H1 (cell line): ENCODE results near the gene MTMR4. TPM values are rescaled to one million over a fixed set of nuclear protein-coding genes. Genes with fewer than 3 reads are reported as not detected.

Experiments used
- CTCF ChIA-PET: fragments of 300-600 bp; sonication (Branson Sonifier 250); formaldehyde crosslinking; loops from one replicate; lab custom pipeline; 2021; ENCODE audit not compliant: partially characterized antibody; lab: Charles Lee
- POLR2A ChIA-PET: fragments of 300-600 bp; sonication (Branson Sonifier 250); formaldehyde crosslinking; loops from one replicate; lab custom pipeline; 2021; ENCODE audit warnings: inconsistent platforms; ENCODE audit not compliant: partially characterized antibody; lab: Charles Lee
- DNase-seq, 2 experiments: peaks; one replicate each; pipeline versions ENCODE4 v3.0.0 to v3.0.0-alpha.2; 2010 to 2022; ENCODE audit warnings: low spot score in 2 of 2, low read depth in 1 of 2, mixed read lengths in 1 of 2
- FAIRE-seq: peaks from 2 replicates; lab custom pipeline; 2011; peaks lifted over from hg19 to GRCh38; lab: Jason Lieb, UNC
- H2AFZ ChIP-seq: 2 replicates; pipeline ENCODE4 v1.8.1; 2012; ENCODE audit warnings: low read length, inconsistent platforms
- H2AK5ac ChIP-seq: 2 replicates; pipeline ENCODE4 v1.6.1; 2013; ENCODE audit warnings: low read depth, low read length
- H2BK120ac ChIP-seq: replicated peaks from 2 replicates; pipeline ENCODE3; 2013; ENCODE audit warnings: low read depth, low read length, inconsistent platforms
- H2BK12ac ChIP-seq: 2 replicates; pipeline ENCODE4 v1.6.1; 2013; ENCODE audit warnings: low read depth, low read length
- H2BK15ac ChIP-seq: 2 replicates; pipeline ENCODE4 v1.6.1; 2013; ENCODE audit warnings: low read length
- H2BK20ac ChIP-seq: 2 replicates; pipeline ENCODE4 v1.6.1; 2013; ENCODE audit warnings: low read length
- H2BK5ac ChIP-seq: 2 replicates; pipeline ENCODE4 v1.6.1; 2013; ENCODE audit warnings: low read depth, low read length
- H3K14ac ChIP-seq: 2 replicates; pipeline ENCODE4 v1.6.1; 2013; ENCODE audit warnings: inconsistent platforms; ENCODE audit not compliant: insufficient read length
- H3K18ac ChIP-seq: 2 replicates; pipeline ENCODE4 v1.6.1; 2013; ENCODE audit warnings: low read length; ENCODE audit errors: extremely low read depth
- H3K23ac ChIP-seq: 2 replicates; pipeline ENCODE4 v1.6.1; 2013; ENCODE audit warnings: inconsistent platforms; ENCODE audit not compliant: insufficient read length
- H3K23me2 ChIP-seq: 2 replicates; pipeline ENCODE4 v1.6.1; 2013; ENCODE audit warnings: low read depth, low read length
- H3K27ac ChIP-seq: 2 replicates; pipeline ENCODE4 v1.6.1; 2011; ENCODE audit warnings: low read depth, low read length, inconsistent platforms
- H3K27me3 ChIP-seq, 4 experiments: replicated peaks in 1 of 4; 1 replicate in 1 of 4; 2 replicates in 3 of 4; pipeline versions ENCODE4 v1.6.1 to v1.8.1; 2011 to 2013; ENCODE audit warnings: low read length in 3 of 4, mild to moderate bottlenecking in 3 of 4, inconsistent platforms in 2 of 4, mixed read lengths in 2 of 4, moderate library complexity in 1 of 4; ENCODE audit not compliant: control insufficient read depth in 3 of 4, insufficient read depth in 3 of 4; ENCODE audit errors: extremely low read depth in 1 of 4
- H3K36me3 ChIP-seq, 4 experiments: 2 replicates each; pipeline versions ENCODE4 v1.6.1 to v1.8.1; 2011 to 2013; ENCODE audit warnings: mild to moderate bottlenecking in 4 of 4, low read length in 3 of 4, moderate library complexity in 2 of 4, control low read depth in 1 of 4, inconsistent platforms in 1 of 4; ENCODE audit not compliant: insufficient read depth in 4 of 4, control insufficient read depth in 2 of 4
- H3K4ac ChIP-seq: replicated peaks from 2 replicates; pipeline ENCODE3; 2013; ENCODE audit warnings: low read length, low read depth, mixed read lengths, inconsistent platforms; ENCODE audit not compliant: insufficient read length
- H3K4me1 ChIP-seq, 4 experiments: replicated peaks in 1 of 4; 1 replicate in 1 of 4; 2 replicates in 3 of 4; pipeline versions ENCODE4 v1.6.1 to v1.8.1; 2011 to 2013; ENCODE audit warnings: low read length in 3 of 4, inconsistent platforms in 2 of 4, mixed read lengths in 1 of 4; ENCODE audit not compliant: insufficient read depth in 4 of 4, control insufficient read depth in 3 of 4
- H3K4me2 ChIP-seq, 2 experiments: 2 replicates each; pipeline versions ENCODE4 v1.6.1 to v1.8.1; 2011 to 2013; ENCODE audit warnings: low read depth in 2 of 2, low read length in 2 of 2, control low read depth in 1 of 2, inconsistent platforms in 1 of 2, mild to moderate bottlenecking in 1 of 2; ENCODE audit not compliant: insufficient read depth in 1 of 2
- H3K4me3 ChIP-seq, 4 experiments: fragments of 200-600, 300-600 bp in 1 of 4; sonication (generic), shearing (Covaris generic), sonication (Bioruptor Twin) in 1 of 4; 2 replicates each; pipeline versions ENCODE4 v1.5.1 to v1.8.1; 2011 to 2016; ENCODE audit warnings: low read length in 4 of 4, low read depth in 3 of 4, control low read depth in 2 of 4, inconsistent platforms in 2 of 4, mild to moderate bottlenecking in 2 of 4, mixed read lengths in 1 of 4, moderate library complexity in 1 of 4; ENCODE audit not compliant: insufficient read depth in 2 of 4; ENCODE audit errors: extremely low read depth in 1 of 4
- H3K56ac ChIP-seq: replicated peaks from 2 replicates; pipeline ENCODE3; 2013; ENCODE audit warnings: low read depth, mild to moderate bottlenecking, mixed read lengths, low read length, inconsistent platforms; ENCODE audit not compliant: insufficient read length
- H3K79me1 ChIP-seq: 2 replicates; pipeline ENCODE4 v1.6.1; 2013; ENCODE audit warnings: low read depth, low read length, control low read depth
- H3K79me2 ChIP-seq, 2 experiments: 2 replicates each; pipeline versions ENCODE4 v1.6.1 to v1.8.1; 2012 to 2013; ENCODE audit warnings: low read length in 2 of 2, mild to moderate bottlenecking in 2 of 2, inconsistent platforms in 1 of 2; ENCODE audit not compliant: insufficient read depth in 2 of 2, control insufficient read depth in 1 of 2
- H3K9ac ChIP-seq, 4 experiments: replicated peaks in 1 of 4; 1 replicate in 1 of 4; 2 replicates in 3 of 4; pipeline versions ENCODE4 v1.6.1 to v1.8.1; 2011 to 2013; ENCODE audit warnings: low read depth in 3 of 4, low read length in 3 of 4, control low read depth in 2 of 4, mild to moderate bottlenecking in 2 of 4, moderate library complexity in 2 of 4, inconsistent platforms in 1 of 4; ENCODE audit errors: extremely low read depth in 1 of 4
- H3K9me3 ChIP-seq, 2 experiments: 2 replicates each; pipeline versions ENCODE4 v1.6.1 to v1.8.1; 2012 to 2013; ENCODE audit warnings: mild to moderate bottlenecking in 2 of 2, moderate library complexity in 2 of 2, control low read depth in 1 of 2, inconsistent platforms in 1 of 2, low read depth in 1 of 2, low read length in 1 of 2, mixed read lengths in 1 of 2; ENCODE audit not compliant: insufficient read depth in 2 of 2
- H4K20me1 ChIP-seq, 2 experiments: replicated peaks in 1 of 2; 2 replicates each; pipeline versions ENCODE3 to v1.8.1; 2011 to 2013; ENCODE audit warnings: inconsistent platforms in 2 of 2, low read length in 2 of 2, mild to moderate bottlenecking in 1 of 2; ENCODE audit not compliant: insufficient read depth in 2 of 2, control insufficient read depth in 1 of 2
- H4K5ac ChIP-seq: 2 replicates; pipeline ENCODE4 v1.6.1; 2013; ENCODE audit warnings: low read length, low read depth, mixed read lengths, inconsistent platforms; ENCODE audit not compliant: insufficient read length
- H4K8ac ChIP-seq: 2 replicates; pipeline ENCODE4 v1.8.0; 2013; ENCODE audit warnings: mild to moderate bottlenecking, moderate library complexity, low read length, inconsistent platforms; ENCODE audit not compliant: insufficient read depth; ENCODE audit errors: extremely low read depth
- H4K91ac ChIP-seq: replicated peaks from 2 replicates; pipeline ENCODE3; 2013; ENCODE audit warnings: low read length, mixed read lengths, inconsistent platforms; ENCODE audit not compliant: insufficient read length
- CHD2 ChIP-seq: IDR thresholded peaks from 2 replicates; pipeline ENCODE4 v1.6.1; 2012; ENCODE audit warnings: low read length, improper control_type of control experiment
- JUND ChIP-seq: IDR thresholded peaks from 2 replicates; pipeline ENCODE4 v1.6.1; 2011; ENCODE audit warnings: mild to moderate bottlenecking, improper control_type of control experiment, low read length
- RAD21 ChIP-seq, 2 experiments: IDR thresholded peaks in 1 of 2; conservative IDR thresholded peaks in 1 of 2; 2 replicates each; pipeline ENCODE4 v1.6.1; 2011; ENCODE audit warnings: low read depth in 2 of 2, low read length in 2 of 2, improper control_type of control experiment in 1 of 2, inconsistent platforms in 1 of 2, mild to moderate bottlenecking in 1 of 2, moderate library complexity in 1 of 2
- WGBS, 2 experiments: shearing (Covaris generic) in 1 of 2; methylation state at CpG; one replicate each; pipeline versions ENCODE4 v1.1.6 to v1.1.7; 2013 to 2015; ENCODE audit warnings: low lambda C conversion rate in 2 of 2, mixed read lengths in 2 of 2, inconsistent platforms in 1 of 2, low coverage in 1 of 2, missing lambda C conversion rate in 1 of 2; ENCODE audit not compliant: insufficient replicate concordance in 2 of 2, insufficient coverage in 1 of 2, insufficient read length in 1 of 2; ENCODE audit errors: extremely low coverage in 1 of 2, missing lambda C conversion rate in 1 of 2; 5-methylcytosine and 5-hydroxymethylcytosine counted together
- polyA plus RNA-seq, 7 experiments: library from polyadenylated mRNA; depleted of rRNA in 3 of 7; stranded (reverse) in 5 of 7; unstranded in 2 of 7; fragments of >200 nt in 5 of 7; fragments of 200-250 nt in 2 of 7; gene quantifications; 1 replicate in 5 of 7; 2 replicates in 1 of 7; 4 replicates in 1 of 7; pipeline versions ENCODE4 v1.2.1 to v1.2.3, GENCODE V29; 2011 to 2013; ENCODE audit warnings: missing spikeins in 2 of 7, mixed read lengths in 2 of 7
- total RNA-seq: library from RNA; stranded (reverse); fragmentation: NEBNext Ultra II Directional; extraction: Animal tissue kit (Norgen Biotek cat#: 25700); gene quantifications from 2 replicates; pipeline ENCODE4 v1.2.1, GENCODE V29; 2021
- TF ChIP-seq, protein P1 (sequence below), 3 experiments: IDR thresholded peaks; 1 replicate in 2 of 3; 2 replicates in 1 of 3; pipeline versions ENCODE4 v1.5.1 to v1.6.1; 2011; ENCODE audit warnings: low read length in 3 of 3, mild to moderate bottlenecking in 3 of 3, inconsistent platforms in 2 of 3, low read depth in 1 of 3, moderate library complexity in 1 of 3; ENCODE audit not compliant: insufficient read depth in 1 of 3; ENCODE audit errors: control extremely low read depth in 1 of 3

The MTMR4 gene
- total and polyA plus RNA-seq, 2 of the 8 experiments (the other 6 are each of a cell fraction or from before 2014, with no cell fraction given): 15.9 to 39.2 TPM

- POLR2A ChIA-PET: interaction anchor here (0.8 to 3.4 kb wide), 4 partner anchors 90 to 118 kb away, joined by 4 to 18 read pairs (median 6); no protein-coding TSS in a partner anchor
- peak overlapping the region; percentile 67; the same call in 1 of the 2 replicates for H2AFZ ChIP-seq
- WGBS, 2 experiments: 51% methylated on average over 2 of the region's 2 CpGs; no CpG with 5 or more reads in 1 of the 2 experiments
Measured at GRCh38 chr17:58541249-58541648, 26.8 kb upstream of the MTMR4 start.

More at GRCh38 chr17:58541249-58541648, 26.8 kb upstream of the MTMR4 start:
- Histone ChIP-seq H3K79me1 (no peaks in the 10 kb centered on the region), H3K23me2 (no peaks in the 10 kb centered on the region), H3K9ac (no peak overlapping the region), H3K36me3 (no peaks in the 10 kb centered on the region), H2BK5ac (no peak overlapping the region), H4K8ac (no peak overlapping the region), H2AK5ac (no peak overlapping the region), H3K27ac (no peak overlapping the region), H3K9me3 (no peaks in the 10 kb centered on the region), H3K4me3 (no peak overlapping the region), H3K56ac (no peak overlapping the region), H2BK15ac (no peak overlapping the region), H2BK12ac (no peak overlapping the region), H2BK120ac (no peak overlapping the region), H3K14ac (no peak overlapping the region), H3K27me3 (no peaks in the 10 kb centered on the region), H4K20me1 (no peaks in the 10 kb centered on the region), H2BK20ac (no peak overlapping the region), H3K23ac (no peak overlapping the region), H3K18ac (no peak overlapping the region), H3K4me2 (no peak overlapping the region), H4K5ac (no peak overlapping the region), H3K79me2 (no peaks in the 10 kb centered on the region), H3K4me1 (no peaks in the 10 kb centered on the region; a peak in 1 of 7 replicates), H4K91ac (no peak overlapping the region), H3K4ac (no peak overlapping the region)
- TF ChIP-seq, protein P1, sequence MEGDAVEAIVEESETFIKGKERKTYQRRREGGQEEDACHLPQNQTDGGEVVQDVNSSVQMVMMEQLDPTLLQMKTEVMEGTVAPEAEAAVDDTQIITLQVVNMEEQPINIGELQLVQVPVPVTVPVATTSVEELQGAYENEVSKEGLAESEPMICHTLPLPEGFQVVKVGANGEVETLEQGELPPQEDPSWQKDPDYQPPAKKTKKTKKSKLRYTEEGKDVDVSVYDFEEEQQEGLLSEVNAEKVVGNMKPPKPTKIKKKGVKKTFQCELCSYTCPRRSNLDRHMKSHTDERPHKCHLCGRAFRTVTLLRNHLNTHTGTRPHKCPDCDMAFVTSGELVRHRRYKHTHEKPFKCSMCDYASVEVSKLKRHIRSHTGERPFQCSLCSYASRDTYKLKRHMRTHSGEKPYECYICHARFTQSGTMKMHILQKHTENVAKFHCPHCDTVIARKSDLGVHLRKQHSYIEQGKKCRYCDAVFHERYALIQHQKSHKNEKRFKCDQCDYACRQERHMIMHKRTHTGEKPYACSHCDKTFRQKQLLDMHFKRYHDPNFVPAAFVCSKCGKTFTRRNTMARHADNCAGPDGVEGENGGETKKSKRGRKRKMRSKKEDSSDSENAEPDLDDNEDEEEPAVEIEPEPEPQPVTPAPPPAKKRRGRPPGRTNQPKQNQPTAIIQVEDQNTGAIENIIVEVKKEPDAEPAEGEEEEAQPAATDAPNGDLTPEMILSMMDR (IDR thresholded peaks at IDR 0.05; ENCODE audit: control extremely low read depth in 1 of 3, insufficient read depth in 1 of 3, low read depth in 1 of 3, low read length in 3 of 3): peak; percentile 61 to 65 (median 64)
- TF ChIP-seq JUND: no peak
- TF ChIP-seq CHD2: no peak
- TF ChIP-seq RAD21 (IDR thresholded peaks at IDR 0.05 in 1 of 2, conservative IDR thresholded peaks at IDR 0.05 in 1 of 2; ENCODE audit: low read depth in 2 of 2, low read length in 2 of 2): peak; percentile 64 to 69
- FAIRE-seq (peak; percentile 24), DNase-seq (no peak)
- CTCF ChIA-PET: interaction anchor here (0.7 to 16.5 kb wide), 29 partner anchors 9 to 176 kb away, joined by 3 to 163 read pairs (median 5); no protein-coding TSS in a partner anchor
